Activated CD4-positive, alpha-beta T cell treated with anti-CD3 and anti-CD28 coated beads, Interleukin-2, amount 50 U/mL, for 48 hours (primary cell): ENCODE measurements around the gene SLX1B.
"Not testable (repeated sequence)": the region's sequence is repeated elsewhere in the genome, so short reads cannot be mapped to it uniquely, and the experiment has no call there.

ENCODE experiments used
- DNase-seq, 2 experiments: peaks; one replicate each; pipeline ENCODE4 v3.0.0-alpha.2; 2020

SLX1B gene

DNA sequence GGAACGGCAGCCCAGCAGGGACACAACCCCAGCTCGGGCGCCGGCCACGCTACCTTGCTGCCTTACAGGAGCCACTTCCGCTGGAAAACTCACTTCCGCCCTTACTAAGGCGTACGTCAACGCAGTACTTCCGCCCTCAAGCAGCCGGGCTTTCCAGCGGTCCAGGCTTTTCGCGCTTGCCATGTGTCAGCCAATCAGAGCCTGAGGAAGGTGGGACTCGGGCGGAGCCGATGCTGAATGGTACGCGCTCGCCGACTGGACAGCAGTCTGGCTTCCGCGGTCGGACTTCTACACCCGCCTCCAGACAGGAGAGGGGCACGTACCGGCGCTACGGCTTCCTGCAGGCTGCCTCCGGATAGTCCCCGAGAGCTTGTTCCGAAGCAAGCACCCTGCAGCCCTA lies at the start of gene SLX1B, which contains the start of gene BOLA2:
TSS of gene SLX1B (plus strand) at position 265 of the 400 bp plus-strand sequence.
TSS of gene BOLA2 (minus strand) at position 83 of the 400 bp plus-strand sequence. CDS start 98 bp downstream, outside the sequence.
- DNase-seq: not testable (repeated sequence)

GRCh38 chr16:29405249-29405648 lies 49.1 kb upstream of the SLX1B start:
- not testable (repeated sequence) for DNase-seq

- not testable (repeated sequence) for DNase-seq
Observed at GRCh38 chr16:29423587-29423986, 30.7 kb upstream of the SLX1B start.

DNA sequence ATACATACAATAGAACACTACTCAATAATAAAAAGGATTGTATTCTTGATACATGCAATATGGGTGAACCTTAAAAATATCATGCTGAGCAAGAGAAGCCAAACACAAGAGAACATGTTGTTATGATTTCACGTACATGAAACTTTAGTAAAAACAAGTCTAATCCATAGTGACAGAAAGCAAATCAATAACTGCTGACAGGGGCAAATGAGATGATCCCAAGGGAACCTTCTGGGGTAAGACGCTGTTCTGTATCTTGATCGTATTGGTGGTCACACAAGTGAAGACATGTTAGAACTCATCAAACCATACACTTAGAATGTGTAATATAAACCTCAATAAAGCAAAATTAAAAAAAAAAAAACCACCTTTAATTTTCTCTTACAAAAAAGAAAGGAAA lies 28.9 kb upstream of the SLX1B start:
- not testable (repeated sequence) for DNase-seq

- DNase-seq: not testable (repeated sequence)
Observed at GRCh38 chr16:29453754-29454153, 579 bp upstream of the SLX1B start.

- DNase-seq: not testable (repeated sequence)
Observed at GRCh38 chr16:29454828-29455227, 495 bp downstream of the SLX1B start.

DNA sequence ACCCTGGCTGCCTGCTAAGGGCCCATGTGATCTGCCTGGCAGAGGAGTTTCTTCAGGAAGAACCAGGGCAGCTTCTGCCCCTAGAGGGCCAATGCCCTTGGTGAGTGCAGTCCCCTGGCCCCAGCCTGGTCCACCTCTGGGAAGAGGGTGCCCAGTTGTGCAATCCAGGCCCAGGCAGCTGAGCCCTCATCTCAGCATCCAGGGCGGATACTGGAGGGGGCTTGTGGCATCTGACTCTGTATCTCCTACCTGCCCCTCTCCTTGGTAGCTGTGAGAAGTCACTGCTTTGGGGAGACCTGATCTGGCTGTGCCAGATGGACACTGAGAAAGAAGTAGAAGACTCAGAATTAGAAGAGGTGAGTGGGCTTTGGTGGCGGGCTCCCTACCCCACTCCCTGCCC lies 3.3 kb downstream of the SLX1B start:
- DNase-seq: not testable (repeated sequence)

DNA sequence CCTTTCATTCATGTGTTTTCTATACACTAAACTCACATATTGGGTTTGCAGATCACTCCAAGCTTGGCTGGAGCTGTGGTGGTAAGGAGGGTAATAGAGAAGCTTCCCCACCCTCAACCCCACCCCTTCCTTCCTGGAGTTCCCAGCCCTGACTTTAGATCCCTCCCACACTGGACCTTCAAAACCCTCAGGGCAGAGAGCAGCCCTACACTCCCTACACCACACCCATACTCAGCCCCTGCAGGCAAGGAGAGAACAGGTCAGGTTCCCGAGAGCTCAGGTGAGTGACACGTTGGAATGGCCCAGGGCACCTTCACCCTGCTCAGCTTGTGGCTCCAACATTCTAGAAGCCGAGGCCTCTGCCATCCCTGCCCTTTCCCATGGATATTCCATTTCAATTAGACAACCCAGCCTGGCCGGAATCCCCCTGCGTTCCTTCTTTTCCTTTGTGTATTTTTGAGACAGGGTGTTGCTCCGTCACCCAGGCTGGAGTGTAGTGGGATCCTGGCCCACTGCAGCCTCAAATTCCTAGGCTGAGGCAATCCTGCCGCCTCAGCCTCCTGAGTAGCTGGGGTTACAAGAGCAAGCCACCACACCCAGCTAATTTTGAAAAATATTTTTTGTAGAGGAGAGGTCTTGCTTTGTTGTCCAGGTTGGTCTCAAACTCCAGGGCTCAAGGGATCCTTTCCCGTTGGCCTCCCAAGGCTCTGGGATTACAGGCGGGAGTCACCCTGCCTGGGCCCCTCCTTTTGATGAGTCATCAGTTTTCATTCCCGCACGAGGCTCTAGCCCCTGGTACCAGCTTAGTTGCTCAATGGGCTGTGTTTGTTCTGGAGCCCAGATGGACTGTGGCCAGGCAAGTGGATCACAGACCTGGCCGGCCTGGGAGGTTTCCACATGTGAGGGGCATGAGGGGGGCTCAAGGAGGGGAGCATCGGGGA lies 5.6 kb downstream of the SLX1B start, which contains the start of gene SULT1A4:
TSS of gene SULT1A4 (plus strand) at position 208 of the 941 bp plus-strand sequence. CDS start 1,473 bp downstream, outside the sequence.
- DNase-seq: not testable (repeated sequence)

DNA sequence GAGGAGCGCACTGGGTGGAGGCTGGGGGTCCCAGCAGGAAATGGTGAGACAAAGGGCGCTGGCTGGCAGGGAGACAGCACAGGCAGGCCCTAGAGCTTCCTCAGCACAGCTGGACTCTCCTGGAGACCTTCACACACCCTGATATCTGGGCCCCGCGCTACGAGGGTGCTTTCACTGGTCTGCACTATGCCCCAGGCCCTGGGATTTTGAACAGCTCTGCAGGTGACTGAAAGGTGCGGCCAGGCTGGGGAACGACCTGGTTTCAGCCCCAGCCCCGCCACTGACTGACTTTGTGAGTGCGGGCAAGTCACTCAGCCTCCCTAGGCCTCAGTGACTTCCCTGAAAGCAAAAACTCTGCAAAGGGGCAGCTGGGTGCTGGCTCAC lies 6.3 kb downstream of the SLX1B start:
- not testable (repeated sequence) for DNase-seq

DNA sequence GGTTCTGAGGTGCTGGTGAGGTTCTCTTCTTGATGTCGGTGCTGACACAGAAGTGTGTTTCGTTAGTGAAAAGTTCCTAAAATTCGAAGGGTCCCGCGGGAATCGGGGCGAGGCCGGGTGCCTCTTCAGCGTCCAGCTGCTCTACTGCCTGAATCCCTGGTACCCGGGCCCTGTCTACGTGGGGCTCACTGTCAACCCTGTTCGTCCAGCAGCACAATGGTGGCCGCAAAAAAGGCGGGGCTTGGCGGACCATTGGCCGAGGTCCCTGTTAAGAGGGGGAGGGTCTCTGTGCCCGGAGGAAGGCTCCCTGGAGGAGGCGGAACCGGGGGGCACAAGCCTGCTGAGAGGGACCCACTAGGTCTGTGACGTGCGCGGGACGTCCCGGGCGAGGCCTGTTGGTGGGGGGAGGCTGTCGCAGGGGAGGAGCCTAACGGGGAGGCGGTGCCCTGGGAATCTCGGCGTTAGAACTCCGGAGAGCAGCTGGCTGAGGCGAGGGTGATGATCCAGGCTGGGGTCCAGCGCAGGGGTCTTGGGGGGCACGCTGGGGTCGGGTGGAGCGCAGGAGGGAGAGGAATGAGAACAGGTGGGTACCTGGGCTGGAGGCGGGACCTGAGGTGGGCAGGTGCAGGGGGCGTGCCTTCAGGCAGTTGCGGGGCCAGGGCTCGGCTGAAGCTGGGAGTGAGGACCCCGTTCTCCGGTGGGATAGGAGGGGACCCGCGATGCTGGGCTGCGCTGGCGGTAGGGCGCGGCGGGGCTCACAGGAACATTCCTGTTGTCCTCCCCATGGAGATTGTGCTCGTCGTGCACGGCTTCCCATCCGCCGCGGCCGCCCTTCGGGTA lies 11.9 kb downstream of the SLX1B start:
- not testable (repeated sequence) for DNase-seq

DNA sequence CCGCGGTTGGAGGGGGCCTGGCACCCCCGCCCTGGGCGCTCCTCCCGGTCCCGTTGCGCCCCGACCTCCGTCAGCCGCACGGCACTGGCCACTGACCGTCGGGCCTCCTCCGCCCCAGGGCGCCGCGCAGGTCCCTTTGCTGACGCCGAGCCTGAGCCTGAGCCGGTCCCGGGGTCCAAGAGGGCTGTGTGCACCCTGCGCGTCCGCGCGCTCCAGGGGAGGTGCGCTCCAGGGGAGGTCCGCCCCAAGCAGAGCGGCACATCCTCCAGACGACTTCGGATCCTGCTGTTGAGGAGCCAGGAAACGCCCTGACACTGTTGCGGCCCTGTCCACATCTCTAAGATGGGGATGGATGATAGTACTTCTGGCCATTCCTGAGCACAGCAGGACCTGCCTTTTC lies 12.6 kb downstream of the SLX1B start:
- DNase-seq: not testable (repeated sequence)

- not testable (repeated sequence) for DNase-seq
Observed at GRCh38 chr16:29467654-29468366, 13.5 kb downstream of the SLX1B start.

DNA sequence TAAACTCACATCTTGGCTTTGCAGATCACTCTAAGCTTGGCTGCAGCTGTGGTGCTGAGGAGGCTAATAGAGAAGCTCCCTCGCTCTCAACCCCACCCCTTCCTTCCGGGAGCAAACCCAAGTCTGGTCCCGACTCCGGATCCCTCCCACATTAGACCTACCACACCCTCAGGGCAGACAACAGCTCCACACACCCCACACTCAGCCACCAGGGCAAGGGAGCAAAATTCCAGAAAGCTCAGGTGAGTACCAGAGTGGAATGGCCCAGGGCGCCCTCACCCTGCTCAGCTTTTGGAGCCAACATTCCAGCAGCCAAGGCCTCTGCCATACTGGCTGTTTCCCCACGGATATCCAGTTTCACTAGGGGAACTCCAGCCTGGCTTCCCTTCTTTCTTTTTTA lies 15.3 kb downstream of the SLX1B start:
- peak; percentile 12 to 13 for DNase-seq

GRCh38 chr16:29472065-29472464 lies 17.7 kb downstream of the SLX1B start:
- not testable (repeated sequence) for DNase-seq

GRCh38 chr16:29482276-29482675 lies 27.9 kb downstream of the SLX1B start:
- peak in 1 of 2 experiments; percentile 1 for DNase-seq

- not testable (repeated sequence) for DNase-seq
Observed at GRCh38 chr16:29506308-29506707, 52.0 kb downstream of the SLX1B start, which contains the start of gene NPIPB12. Gene NPIPB12 (minus strand): TSS chr16:29506408.
